K562 (cell line): ENCODE results near the gene CSTPP1. TPM values are rescaled to one million over a fixed set of nuclear protein-coding genes. Genes with fewer than 3 reads are reported as not detected.

Source experiments
- ARID3B ChIP-seq: fragments of 250-450 bp; sonication (Bioruptor Pico); IDR thresholded peaks from 2 replicates; pipeline ENCODE4 v1.4.0; 2020; ENCODE audit warnings: borderline replicate concordance
- CEBPB ChIP-seq: fragments of 450-650 bp; IDR thresholded peaks from 2 replicates; pipeline ENCODE4 v1.6.1; 2016; ENCODE audit warnings: missing genetic modification characterization, missing compliant biosample characterization
- DLX4 ChIP-seq: fragments of 250-450 bp; sonication (Bioruptor Pico); IDR thresholded peaks from 2 replicates; pipeline ENCODE4 v1.6.1; 2021; ENCODE audit warnings: mild to moderate bottlenecking
- JUN ChIP-seq, 2 experiments: sonication (generic) in 1 of 2; formaldehyde crosslinking in 1 of 2; IDR thresholded peaks; 2 replicates each; pipeline versions ENCODE4 v1.6.1 to v1.8.0; 2012 to 2022; ENCODE audit warnings: borderline replicate concordance in 2 of 2, mild to moderate bottlenecking in 2 of 2, improper control_type of control experiment in 1 of 2, low read depth in 1 of 2, low read length in 1 of 2, missing genetic modification reagents in 1 of 2
- MCM7 ChIP-seq, 2 experiments: fragments of 450-650 bp; IDR thresholded peaks; 2 replicates each; pipeline ENCODE4 v1.6.1; 2016 to 2018
- POLR3G ChIP-seq: IDR thresholded peaks from 2 replicates; pipeline ENCODE4 v1.6.1; 2011; ENCODE audit not compliant: insufficient read length, insufficient replicate concordance; ENCODE audit errors: extremely low read depth
- THAP12 ChIP-seq: fragments of 250-450 bp; sonication (Bioruptor Pico); IDR thresholded peaks from 2 replicates; pipeline ENCODE4 v1.9.0; 2021; ENCODE audit warnings: mild to moderate bottlenecking, inconsistent platforms
- VEZF1 ChIP-seq: fragments of 200-800 bp; sonication (Bioruptor generic); IDR thresholded peaks from 2 replicates; pipeline ENCODE4 v1.6.1; 2017; ENCODE audit warnings: missing genetic modification characterization, missing compliant biosample characterization
- ZFPM2 ChIP-seq: fragments of 250-450 bp; sonication (Bioruptor Pico); IDR thresholded peaks from 2 replicates; pipeline ENCODE4 v1.5.1; 2022; ENCODE audit warnings: mild to moderate bottlenecking
- ZNF431 ChIP-seq: sonication (generic); formaldehyde crosslinking; IDR thresholded peaks from 2 replicates; pipeline ENCODE4 v1.8.0; 2022; ENCODE audit warnings: mild to moderate bottlenecking, missing genetic modification reagents
- ZNF445 ChIP-seq: fragments of 250-450 bp; sonication (Bioruptor Pico); IDR thresholded peaks from 2 replicates; pipeline ENCODE4 v1.4.0; 2020; ENCODE audit warnings: low read depth, mild to moderate bottlenecking, moderate library complexity
- ZNF449 ChIP-seq: fragments of 250-450 bp; sonication (Bioruptor Pico); IDR thresholded peaks from 2 replicates; pipeline ENCODE4 v1.8.0; 2022; ENCODE audit warnings: moderate library complexity, mild to moderate bottlenecking, inconsistent platforms
- ZNF655 ChIP-seq: fragments of 250-450 bp; sonication (Bioruptor Pico); IDR thresholded peaks from 2 replicates; pipeline ENCODE4 v1.5.0; 2021
- ZNF740 ChIP-seq, 3 experiments: fragments of 200-800 bp in 1 of 3; sonication (Bioruptor generic) in 1 of 3; sonication (generic) in 1 of 3; formaldehyde crosslinking in 1 of 3; IDR thresholded peaks; 2 replicates each; pipeline versions ENCODE4 v1.6.1 to v1.8.0; 2016 to 2022; ENCODE audit warnings: mild to moderate bottlenecking in 2 of 3, missing compliant biosample characterization in 2 of 3, missing genetic modification characterization in 2 of 3, missing genetic modification reagents in 1 of 3
- ZNF766 ChIP-seq: fragments of 200-800 bp; sonication (Bioruptor generic); conservative IDR thresholded peaks from 2 replicates; pipeline ENCODE4 v1.6.1; 2016; ENCODE audit warnings: missing genetic modification characterization, missing compliant biosample characterization
- polyA plus RNA-seq, 8 experiments: library from polyadenylated mRNA; depleted of rRNA in 4 of 8; stranded (reverse) in 5 of 8; unstranded in 3 of 8; fragments of >200 nt; fragmentation: Nextera tagmentation in 2 of 8; fragmentation: Illumina TruSeq in 1 of 8; extraction: Ambion mirVana in 2 of 8; extraction: Trizol in 1 of 8; gene quantifications; 2 replicates each; pipeline versions ENCODE4 v1.2.1 to v1.2.3, GENCODE V29; 2011 to 2014; ENCODE audit warnings: inconsistent platforms in 1 of 8, missing spikeins in 1 of 8
- total RNA-seq, 7 experiments: library from RNA; depleted of rRNA in 6 of 7; stranded (reverse); fragments of >200 nt in 6 of 7; fragmentation: Illumina TruSeq in 2 of 7; extraction: Trizol in 2 of 7; gene quantifications; 2 replicates each; pipeline versions ENCODE4 v1.2.1 to v1.2.3, GENCODE V29; 2011 to 2021; ENCODE audit warnings: low replicate concordance in 1 of 7

Gene CSTPP1
- total and polyA plus RNA-seq, 9 of the 15 experiments (the other 6 are each of a cell fraction or from before 2014, with no cell fraction given): 6.5 to 17.8 (median 9.2) TPM

GRCh38 chr11:47057365-47057764, 120.8 kb downstream of the CSTPP1 start (continued):
- TF ChIP-seq DLX4 (no peak), MCM7 (IDR thresholded peaks at IDR 0.05) (no peak), ZNF431 (CRISPR knock-in tag) (no peak), ZNF740 (CRISPR knock-in tag; IDR thresholded peaks at IDR 0.05) (no peak), ZNF740 (tag; IDR thresholded peaks at IDR 0.05) (no peak), POLR3G (no peak), JUN (IDR thresholded peaks at IDR 0.05; ENCODE audit: borderline replicate concordance, low read depth, low read length) (no peak), JUN (CRISPR knock-in tag; IDR thresholded peaks at IDR 0.05; ENCODE audit: borderline replicate concordance) (no peak), THAP12 (CRISPR knock-in tag) (no peak), ZNF766 (CRISPR knock-in tag) (no peak; the same call in 1 of the 2 replicates), CEBPB (peak; percentile 88), ZNF655 (CRISPR knock-in tag) (no peak), VEZF1 (CRISPR knock-in tag) (peak; percentile 21; the same call in 1 of the 2 replicates), ARID3B (CRISPR knock-in tag) (no peak), ZFPM2 (no peak), ZNF449 (CRISPR knock-in tag) (no peak), ZNF445 (no peak)
